Upper lobe of right lung (tissue), 1 donor: ENCODE measurements around the gene FOXD3. TPM values are rescaled to one million over a fixed set of nuclear protein-coding genes. Genes with fewer than 3 reads are reported as not detected.

Experiments
- ATAC-seq: fragments of 200-7000 bp; cut with Tn5 transposase; one replicate; pipeline ENCODE4 v1.9.1; 2020; ENCODE audit warnings: mild to moderate bottlenecking, moderate library complexity
- DNase-seq: peaks from one replicate; pipeline ENCODE4 v3.0.0-alpha.2; 2020
- H3K27ac ChIP-seq: fragments of 200-600 bp; one replicate; pipeline ENCODE4 v1.8.0; 2022
- H3K27me3 ChIP-seq: fragments of 200-600 bp; one replicate; pipeline ENCODE4 v1.8.0; 2022; ENCODE audit warnings: mild to moderate bottlenecking
- H3K36me3 ChIP-seq: fragments of 200-600 bp; one replicate; pipeline ENCODE4 v1.8.0; 2022
- H3K4me1 ChIP-seq: fragments of 200-600 bp; one replicate; pipeline ENCODE4 v1.8.0; 2022
- H3K4me3 ChIP-seq: fragments of 200-600 bp; one replicate; pipeline ENCODE4 v1.8.0; 2022; ENCODE audit warnings: mild to moderate bottlenecking
- H3K9me3 ChIP-seq: fragments of 200-600 bp; one replicate; pipeline ENCODE4 v1.8.0; 2022
- CTCF ChIP-seq: fragments of 200-600 bp; IDR thresholded peaks from one replicate; pipeline ENCODE4 v1.8.0; 2022; ENCODE audit warnings: antibody characterized with exemption
- intact Hi-C: fragments of 100-400 bp; cut with DNase I; formaldehyde crosslinking; loops from one replicate; pipeline ENCODE4 v1.11.0; 2022
- microRNA-seq: library from miRNA; unstranded; fragments of <30 nt; microRNA quantifications from one replicate; pipeline ENCODE4 v1.2.0, GENCODE V29; 2020; ENCODE audit warnings: borderline microRNAs expressed
- total RNA-seq: library from RNA; stranded (reverse); fragmentation: NEBNext Ultra II Directional; extraction: Animal tissue kit (Norgen Biotek cat#: 25700); gene quantifications from one replicate; pipeline ENCODE4 v1.2.1, GENCODE V29; 2021
- donor health status: DM: no; HTN: yes; CAD: no; lungs with severe emphysema.

The FOXD3 gene
- total RNA-seq, 1 donor from 2014 or later = not detected

GRCh38 chr1:63366908-63367214 lies 44.5 kb downstream of the FOXD3 start:
- H3K4me3 ChIP-seq = peak overlapping the region; percentile 95
- H3K4me1 ChIP-seq = peaks cover 11% of the 10 kb centered on the region
- no peak for ATAC-seq
- TF ChIP-seq CTCF = no peak
- peaks cover 12% of the 10 kb centered on the region for H3K36me3 ChIP-seq
- H3K9me3 ChIP-seq = no peaks in the 10 kb centered on the region
- no peak for DNase-seq
- intact Hi-C loops = no loop called here
- peak overlapping the region; percentile 86 for H3K27ac ChIP-seq
- no peaks in the 10 kb centered on the region for H3K27me3 ChIP-seq

GRCh38 chr1:63367215-63368103 lies 45.1 kb downstream of the FOXD3 start, which contains the start of gene ALG6:
Gene ALG6, plus strand, starts transcription at chr1:63367627. Its CDS starts 3,351 bp downstream, at chr1:63370978.
- Histone ChIP-seq H3K27me3 (no peaks in the 10 kb centered on the region), H3K4me3 (peak within 1 kb of the TSS; percentile 95), H3K36me3 (peaks cover 16% of the 10 kb centered on the region), H3K4me1 (peaks cover 11% of the 10 kb centered on the region), H3K9me3 (no peaks in the 10 kb centered on the region), H3K27ac (peak within 1 kb of the TSS; percentile 86)
- DNase-seq (peak; percentile 98), ATAC-seq (peak; percentile 99)
- TF ChIP-seq CTCF = no peak
- intact Hi-C loops = no loop called here

DNA sequence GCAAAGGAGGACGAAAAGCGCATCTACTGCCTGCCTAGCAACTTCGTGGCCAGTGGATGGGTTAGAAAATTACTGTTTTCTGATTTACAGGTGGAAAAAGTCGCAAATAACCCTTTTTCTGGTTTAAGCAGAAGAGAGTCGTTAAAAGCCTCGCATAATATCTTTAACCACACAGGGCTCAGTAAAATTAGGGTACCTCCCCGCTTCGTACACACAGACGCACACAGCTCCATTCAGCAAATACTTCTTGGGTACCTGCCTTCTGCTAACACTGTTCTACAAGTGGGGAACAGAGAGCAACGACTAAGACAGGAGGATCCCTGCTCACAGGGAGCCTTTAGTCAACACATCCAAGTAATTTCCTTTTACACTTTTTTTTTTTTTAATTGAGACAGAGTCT lies 45.8 kb downstream of the FOXD3 start:
- no peak for TF ChIP-seq CTCF
- H3K4me3 ChIP-seq = peak overlapping the region; percentile 95
- no peaks in the 10 kb centered on the region for H3K27me3 ChIP-seq
- no peaks in the 10 kb centered on the region for H3K9me3 ChIP-seq
- H3K4me1 ChIP-seq = peaks cover 11% of the 10 kb centered on the region
- peaks cover 22% of the 10 kb centered on the region for H3K36me3 ChIP-seq
- DNase-seq (no peak), ATAC-seq (no peak)
- peak overlapping the region; percentile 86 for H3K27ac ChIP-seq
- intact Hi-C loops = no loop called here

Small RNA genes lying within 50 kb of the gene (microRNA-seq; reads per million reads assigned to microRNA genes)
- gene MIR6068 = not detected

Other genes starting within 250 kb of the FOXD3 start
- 9.1 TPM for gene ALG6, start 45.1 kb downstream of the FOXD3 start, total RNA-seq
- gene ITGB3BP, start 200.7 kb downstream of the FOXD3 start, total RNA-seq = 18.5 TPM
- gene EFCAB7, start 201.0 kb downstream of the FOXD3 start, total RNA-seq = 6.0 TPM